ENCODE measurements around the gene BST2. TPM values are rescaled to one million over a fixed set of nuclear protein-coding genes. Genes with fewer than 3 reads are reported as not detected.

The BST2 gene
- total RNA-seq, 5 donors from 2014 or later (not counting 1 experiment from before 2014, with no cell fraction given), result 43.9 to 62.0 (median 52.2) TPM

- H3K27me3 ChIP-seq (replicated peaks in 1 of 2; ENCODE audit: control insufficient read depth in 2 of 2, extremely low read depth in 1 of 2, insufficient read depth in 2 of 2, low read length in 1 of 2), result peaks cover 0 to 16% of the 10 kb centered on the region in 2 experiments
- H3K4me1 ChIP-seq (ENCODE audit: control insufficient read depth in 1 of 2, extremely low read depth in 1 of 2, insufficient read depth in 2 of 2, low read length in 2 of 2), result no peaks in the 10 kb centered on the region
- Mint-ChIP-seq H3K9me3 (no peaks in the 10 kb centered on the region), H3K4me3 (no peak overlapping the region), H3K27me3 (peaks cover 6% of the 10 kb centered on the region in 2 donors), H3K27ac (no peak overlapping the region), H3K4me1 (no peaks in the 10 kb centered on the region), H3K36me3 (no peaks in the 10 kb centered on the region)
- no peak overlapping the region for H3K27ac ChIP-seq (ENCODE audit: low read length)
- DNase-seq (no peak), ATAC-seq (replicated peaks in 1 of 4) (no peak)
- 70% methylated on average over 2 of the region's 7 CpGs for WGBS (ENCODE audit: insufficient coverage)
- H3K36me3 ChIP-seq (ENCODE audit: control insufficient read depth in 2 of 2, extremely low read depth in 1 of 2, insufficient read depth in 1 of 2, low read length in 1 of 2), result no peaks in the 10 kb centered on the region
- ChIA-PET POLR2A (no interaction called here), CTCF (interaction anchor here in 1 of 2 donors (0.6 kb wide), 1 partner anchor 599 kb away, joined by 3 read pairs; no protein-coding TSS in a partner anchor)
- H3K4me3 ChIP-seq (ENCODE audit: control insufficient read depth in 1 of 2, extremely low read depth in 1 of 2, low read length in 1 of 2), result no peak overlapping the region
- no peaks in the 10 kb centered on the region for H3K9me3 ChIP-seq
Observed at GRCh38 chr19:17357078-17357666, 48.3 kb downstream of the BST2 start.

GRCh38 chr19:17353386-17353785 lies 52.0 kb downstream of the BST2 start:
- Mint-ChIP-seq H3K9me3 (no peaks in the 10 kb centered on the region), H3K27ac (no peak overlapping the region), H3K4me1 (peaks cover 4 to 6% (median 5%) of the 10 kb centered on the region in 3 donors), H3K36me3 (no peaks in the 10 kb centered on the region), H3K27me3 (peaks cover 19 to 21% of the 10 kb centered on the region in 2 donors), H3K4me3 (no peak overlapping the region)
- ChIA-PET POLR2A (no interaction called here), CTCF (no interaction called here)
- Histone ChIP-seq H3K4me1 (ENCODE audit: control insufficient read depth in 1 of 2, extremely low read depth in 1 of 2, insufficient read depth in 2 of 2, low read length in 2 of 2) (peaks cover 0 to 6% of the 10 kb centered on the region in 2 experiments), H3K27me3 (replicated peaks in 1 of 2; ENCODE audit: control insufficient read depth in 2 of 2, extremely low read depth in 1 of 2, insufficient read depth in 2 of 2, low read length in 1 of 2) (peaks cover 2 to 46% of the 10 kb centered on the region in 2 experiments), H3K9me3 (no peaks in the 10 kb centered on the region), H3K27ac (ENCODE audit: low read length) (no peak overlapping the region), H3K36me3 (ENCODE audit: control insufficient read depth in 2 of 2, extremely low read depth in 1 of 2, insufficient read depth in 1 of 2, low read length in 1 of 2) (no peaks in the 10 kb centered on the region), H3K4me3 (ENCODE audit: control insufficient read depth in 1 of 2, extremely low read depth in 1 of 2, low read length in 1 of 2) (no peak overlapping the region)
- DNase-seq (no peak), ATAC-seq (replicated peaks in 1 of 4) (no peak)
- WGBS (ENCODE audit: insufficient coverage), result 81% methylated on average over 8 of the region's 8 CpGs

Other genes with a start within 250 kb of the BST2 start
- gene USE1, start 190.3 kb downstream of the BST2 start, total RNA-seq, result 10 to 100 TPM; 23.8 to 45.2 (median 38.6) TPM
- gene OCEL1, start 179.4 kb downstream of the BST2 start, total RNA-seq, result 10 to 100 TPM; 21.5 to 33.3 (median 23.0) TPM
- 1 to 10 TPM in 4 of 5 donors, under 1 TPM in 1; 0.55 to 6.4 (median 2.8) TPM for gene NR2F6, start 159.7 kb downstream of the BST2 start, total RNA-seq
- gene USHBP1, start 140.9 kb downstream of the BST2 start, total RNA-seq, result under 1 TPM in 4 of 5 donors, not detected in 1; 0.10 to 0.61 (median 0.38) TPM
- 100 to 1,000 TPM in 3 of 5 donors, 10 to 100 TPM in 2; 76.7 to 130 (median 117) TPM for gene BABAM1, start 138.2 kb downstream of the BST2 start, total RNA-seq
- 1 to 10 TPM in 4 of 5 donors, under 1 TPM in 1; 0.93 to 6.5 (median 2.9) TPM for gene ANKLE1, start 123.7 kb downstream of the BST2 start, total RNA-seq
- 10 to 100 TPM in 3 of 5 donors, 1 to 10 TPM in 2; 5.3 to 12.4 (median 11.3) TPM for gene ABHD8, start 102.2 kb downstream of the BST2 start, total RNA-seq
- gene MRPL34, start 99.8 kb downstream of the BST2 start, total RNA-seq, result 10 to 100 TPM; 37.6 to 87.0 (median 69.3) TPM
- 10 to 100 TPM; 37.3 to 51.7 (median 42.0) TPM for gene DDA1, start 96.1 kb downstream of the BST2 start, total RNA-seq
- 10 to 100 TPM; 18.3 to 27.4 (median 24.9) TPM for gene ANO8, start 70.8 kb downstream of the BST2 start, total RNA-seq
- gene GTPBP3, start 68.1 kb downstream of the BST2 start, total RNA-seq, result 10 to 100 TPM; 31.9 to 72.5 (median 65.7) TPM
- under 1 TPM in 4 of 5 donors, not detected in 1; 0.19 to 0.86 (median 0.48) TPM for gene PLVAP, start 28.3 kb downstream of the BST2 start, total RNA-seq
- gene CCDC194, start 11.4 kb downstream of the BST2 start, total RNA-seq, result 1 to 10 TPM; 1.4 to 3.3 (median 2.6) TPM
- gene MVB12A, start 14.4 kb upstream of the BST2 start, total RNA-seq, result 10 to 100 TPM; 21.0 to 41.4 (median 35.3) TPM
- gene TMEM221, start 43.0 kb upstream of the BST2 start, total RNA-seq, result not detected
- gene NXNL1, start 55.3 kb upstream of the BST2 start, total RNA-seq, result not detected
- gene SLC27A1, start 64.9 kb upstream of the BST2 start, total RNA-seq, result 10 to 100 TPM in 3 of 5 donors, 1 to 10 TPM in 2; 5.9 to 13.3 (median 10.5) TPM
- 100 to 1,000 TPM in 1 of 5 donors, 10 to 100 TPM in 4; 46.2 to 103 (median 77.5) TPM for gene PGLS, start 106.0 kb upstream of the BST2 start, total RNA-seq
- gene COLGALT1, start 150.0 kb upstream of the BST2 start, total RNA-seq, result 10 to 100 TPM; 43.0 to 78.1 (median 70.8) TPM

Measured in T-cell (primary cell).